Occipital lobe (tissue), 2 donors: Measurements from ENCODE around the gene RGS12. TPM values are rescaled to one million over a fixed set of nuclear protein-coding genes. Genes with fewer than 3 reads are reported as not detected.
"Not testable (repeated sequence)": the region's sequence is repeated elsewhere in the genome, so short reads cannot be mapped to it uniquely, and the experiment has no call there.

Source experiments
- DNase-seq: peaks from one replicate; lab custom pipeline; 2025; lab: John Stamatoyannopoulos, UW
- total RNA-seq: library from RNA; depleted of rRNA; stranded (reverse); fragments of >200 nt; gene quantifications from one replicate; pipeline ENCODE4 v1.2.3, GENCODE V29; 2014

RGS12 gene
- total RNA-seq, 1 donor from 2014 or later: 68.8 TPM

GRCh38 chr4:3297066-3297859 is 4.4 kb downstream of the RGS12 start:
- no peak for DNase-seq

GRCh38 chr4:3299122-3299975 is 6.5 kb downstream of the RGS12 start:
- DNase-seq: no peak

- DNase-seq: no peak
Measured at GRCh38 chr4:3299976-3300671, 7.3 kb downstream of the RGS12 start.

GRCh38 chr4:3300882-3301281 is 8.1 kb downstream of the RGS12 start:
- DNase-seq: not testable (repeated sequence)

GRCh38 chr4:3301450-3302172 is 8.8 kb downstream of the RGS12 start:
- no peak for DNase-seq

GRCh38 chr4:3302173-3302785 is 9.5 kb downstream of the RGS12 start:
- DNase-seq: no peak

GRCh38 chr4:3302786-3303564 is 10.2 kb downstream of the RGS12 start:
- DNase-seq: no peak

- no peak for DNase-seq
Measured at GRCh38 chr4:3303565-3303824, 10.7 kb downstream of the RGS12 start.

- DNase-seq: no peak
Measured at GRCh38 chr4:3303923-3304710, 11.3 kb downstream of the RGS12 start.

- no peak for DNase-seq
Measured at GRCh38 chr4:3304831-3305609, 12.2 kb downstream of the RGS12 start.

GRCh38 chr4:3305610-3306371 is 13.0 kb downstream of the RGS12 start:
- no peak for DNase-seq

- no peak for DNase-seq
Measured at GRCh38 chr4:3306450-3306849, 13.6 kb downstream of the RGS12 start.

- no peak for DNase-seq
Measured at GRCh38 chr4:3307060-3307459, 14.2 kb downstream of the RGS12 start.

- DNase-seq: no peak
Measured at GRCh38 chr4:3307486-3307885, 14.7 kb downstream of the RGS12 start.

GRCh38 chr4:3307891-3308575 is 15.2 kb downstream of the RGS12 start:
- DNase-seq: no peak

- no peak for DNase-seq
Measured at GRCh38 chr4:3308691-3309090, 15.9 kb downstream of the RGS12 start.

GRCh38 chr4:3310301-3311094 is 17.7 kb downstream of the RGS12 start:
- DNase-seq: no peak
